Fibroblast of the aortic adventitia (primary cell): ENCODE results near the gene SH3GLB2. TPM values are rescaled to one million over a fixed set of nuclear protein-coding genes. Genes with fewer than 3 reads are reported as not detected.
A peak's percentile ranks its signal among the peaks of the same experiment; 100 is the strongest.

ENCODE experiments used
- DNase-seq: peaks from one replicate; pipeline ENCODE4 v3.0.0-alpha.2; 2010; ENCODE audit warnings: low read depth
- H3K4me3 ChIP-seq: 2 replicates; pipeline ENCODE4 v1.5.1; 2011; ENCODE audit warnings: low read depth, mild to moderate bottlenecking, control low read depth, low read length, moderate library complexity
- total RNA-seq: library from RNA; depleted of rRNA; stranded (reverse); fragments of >200 nt; gene quantifications from 2 replicates; pipeline ENCODE4 v1.2.3, GENCODE V29; 2012; ENCODE audit warnings: low replicate concordance
- TF ChIP-seq, protein P1 (sequence below): IDR thresholded peaks from 2 replicates; pipeline ENCODE4 v1.5.1; 2011; ENCODE audit warnings: mild to moderate bottlenecking, low read length, control low read depth, inconsistent platforms; ENCODE audit not compliant: insufficient read depth

The SH3GLB2 gene
- total RNA-seq, 1 donor, result 41.0 TPM

DNA sequence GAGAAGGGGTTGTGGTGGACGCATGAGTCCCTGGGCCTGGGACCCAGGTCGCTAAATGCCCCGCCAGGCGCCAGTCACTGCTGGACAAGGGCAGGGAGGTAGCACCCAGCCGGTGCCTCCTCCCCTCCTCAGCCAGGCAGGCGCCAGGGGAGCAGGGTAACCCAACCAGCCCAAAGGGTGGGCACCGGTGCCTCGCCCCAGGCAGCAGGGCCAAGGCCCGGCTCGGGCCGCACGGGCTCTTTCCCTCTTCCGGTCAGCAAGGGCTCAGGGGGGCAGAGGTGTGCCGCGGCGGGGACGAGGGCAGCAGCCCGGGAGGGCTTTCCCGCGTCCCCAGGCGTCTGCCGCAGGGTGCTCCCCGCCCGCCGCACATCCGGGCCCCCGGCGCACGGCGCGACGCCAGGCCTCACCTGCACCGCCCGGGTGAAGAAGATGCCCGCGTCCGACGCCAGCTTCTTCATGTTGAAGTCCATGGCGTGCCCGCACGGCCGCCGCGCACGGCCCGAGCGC, 393 bp downstream of the SH3GLB2 start:
- DNase-seq, result no peak
- TF ChIP-seq, protein P1, sequence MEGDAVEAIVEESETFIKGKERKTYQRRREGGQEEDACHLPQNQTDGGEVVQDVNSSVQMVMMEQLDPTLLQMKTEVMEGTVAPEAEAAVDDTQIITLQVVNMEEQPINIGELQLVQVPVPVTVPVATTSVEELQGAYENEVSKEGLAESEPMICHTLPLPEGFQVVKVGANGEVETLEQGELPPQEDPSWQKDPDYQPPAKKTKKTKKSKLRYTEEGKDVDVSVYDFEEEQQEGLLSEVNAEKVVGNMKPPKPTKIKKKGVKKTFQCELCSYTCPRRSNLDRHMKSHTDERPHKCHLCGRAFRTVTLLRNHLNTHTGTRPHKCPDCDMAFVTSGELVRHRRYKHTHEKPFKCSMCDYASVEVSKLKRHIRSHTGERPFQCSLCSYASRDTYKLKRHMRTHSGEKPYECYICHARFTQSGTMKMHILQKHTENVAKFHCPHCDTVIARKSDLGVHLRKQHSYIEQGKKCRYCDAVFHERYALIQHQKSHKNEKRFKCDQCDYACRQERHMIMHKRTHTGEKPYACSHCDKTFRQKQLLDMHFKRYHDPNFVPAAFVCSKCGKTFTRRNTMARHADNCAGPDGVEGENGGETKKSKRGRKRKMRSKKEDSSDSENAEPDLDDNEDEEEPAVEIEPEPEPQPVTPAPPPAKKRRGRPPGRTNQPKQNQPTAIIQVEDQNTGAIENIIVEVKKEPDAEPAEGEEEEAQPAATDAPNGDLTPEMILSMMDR, result no peak
- H3K4me3 ChIP-seq, result peak overlapping the region; percentile 84

DNA sequence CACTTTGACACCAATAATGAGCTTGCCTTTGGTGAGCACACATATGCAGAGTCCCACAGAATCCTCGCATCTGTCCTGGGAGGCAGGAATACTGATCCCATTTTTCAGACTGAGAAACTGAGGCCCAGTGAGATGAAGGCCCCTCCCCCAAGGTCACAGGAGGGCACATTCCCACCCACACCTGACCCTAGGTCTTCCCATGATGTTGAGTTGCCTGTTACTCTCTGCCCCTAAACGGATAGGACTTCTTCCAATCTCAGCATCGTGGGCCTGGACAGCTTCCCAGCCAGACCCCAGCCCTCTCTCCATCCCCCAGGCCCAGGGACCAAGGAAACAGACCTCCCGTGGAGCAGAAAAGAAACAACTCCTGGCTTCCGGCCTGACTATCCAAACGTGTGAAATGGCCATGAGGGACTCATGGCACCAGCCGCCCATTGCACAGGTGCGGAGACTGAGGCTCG, 877 bp downstream of the SH3GLB2 start:
- DNase-seq, result no peak
- TF ChIP-seq, protein P1, result no peak
- H3K4me3 ChIP-seq, result peak overlapping the region; percentile 84

DNA sequence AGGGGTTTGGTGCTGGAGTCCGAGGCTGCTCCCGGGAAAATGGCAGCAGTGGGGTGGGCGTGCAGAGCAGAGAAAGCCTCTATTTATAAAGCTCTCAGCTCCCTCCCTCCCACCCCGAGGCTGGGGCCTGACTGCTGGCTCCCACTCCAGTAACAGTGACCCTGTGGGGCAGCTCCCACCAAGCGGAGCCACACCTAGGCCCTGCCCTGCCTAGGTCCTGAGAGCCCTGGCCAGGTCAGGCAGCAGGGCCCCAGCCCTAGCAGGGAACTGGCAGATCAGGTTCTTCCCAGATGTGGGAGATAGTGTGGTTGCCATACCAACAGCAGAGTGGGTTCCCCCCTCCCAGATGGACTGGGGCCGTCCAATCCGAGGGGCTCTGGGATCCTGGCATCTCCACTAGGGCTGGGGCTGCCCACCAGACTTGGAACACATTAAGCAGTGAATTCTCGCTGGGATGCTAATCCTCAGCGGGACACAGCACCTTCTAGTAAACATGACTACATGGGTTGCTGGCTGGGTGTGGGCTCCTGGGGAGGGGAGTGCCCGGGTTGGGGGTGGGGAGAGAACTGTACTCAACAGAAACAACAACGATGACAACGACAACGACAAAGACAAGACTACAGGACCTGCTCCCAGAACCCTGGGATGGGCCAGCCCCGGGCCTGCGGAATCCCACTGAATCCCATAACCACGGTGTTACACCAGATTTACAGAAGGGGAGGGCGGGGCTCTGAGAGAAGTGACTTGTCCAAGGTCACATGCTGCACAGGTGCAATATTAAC, 1.5 kb downstream of the SH3GLB2 start:
- TF ChIP-seq, protein P1, result no peak

DNA sequence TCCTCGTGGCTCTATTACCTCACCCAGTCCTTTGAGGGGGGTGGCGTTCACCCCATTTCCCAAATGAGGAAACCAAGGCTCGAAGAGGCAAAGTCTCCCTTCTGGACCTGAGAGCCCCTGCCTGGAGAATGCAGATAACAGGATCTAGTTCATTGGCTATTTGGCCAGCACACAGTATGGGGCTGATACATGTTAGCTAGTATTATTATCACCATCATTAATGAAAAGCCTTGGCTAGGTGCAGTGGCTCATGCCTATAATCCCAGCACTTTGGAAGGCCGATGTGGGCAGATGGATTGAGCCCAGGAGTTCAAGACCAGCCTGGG, 4.3 kb downstream of the SH3GLB2 start:
- TF ChIP-seq, protein P1, result no peak
- no peak overlapping the region for H3K4me3 ChIP-seq
- no peak for DNase-seq

More for the DNA sequence above, 1.5 kb downstream of the SH3GLB2 start:
- DNase-seq, result peak; percentile 38
- H3K4me3 ChIP-seq, result peak overlapping the region; percentile 84

DNA sequence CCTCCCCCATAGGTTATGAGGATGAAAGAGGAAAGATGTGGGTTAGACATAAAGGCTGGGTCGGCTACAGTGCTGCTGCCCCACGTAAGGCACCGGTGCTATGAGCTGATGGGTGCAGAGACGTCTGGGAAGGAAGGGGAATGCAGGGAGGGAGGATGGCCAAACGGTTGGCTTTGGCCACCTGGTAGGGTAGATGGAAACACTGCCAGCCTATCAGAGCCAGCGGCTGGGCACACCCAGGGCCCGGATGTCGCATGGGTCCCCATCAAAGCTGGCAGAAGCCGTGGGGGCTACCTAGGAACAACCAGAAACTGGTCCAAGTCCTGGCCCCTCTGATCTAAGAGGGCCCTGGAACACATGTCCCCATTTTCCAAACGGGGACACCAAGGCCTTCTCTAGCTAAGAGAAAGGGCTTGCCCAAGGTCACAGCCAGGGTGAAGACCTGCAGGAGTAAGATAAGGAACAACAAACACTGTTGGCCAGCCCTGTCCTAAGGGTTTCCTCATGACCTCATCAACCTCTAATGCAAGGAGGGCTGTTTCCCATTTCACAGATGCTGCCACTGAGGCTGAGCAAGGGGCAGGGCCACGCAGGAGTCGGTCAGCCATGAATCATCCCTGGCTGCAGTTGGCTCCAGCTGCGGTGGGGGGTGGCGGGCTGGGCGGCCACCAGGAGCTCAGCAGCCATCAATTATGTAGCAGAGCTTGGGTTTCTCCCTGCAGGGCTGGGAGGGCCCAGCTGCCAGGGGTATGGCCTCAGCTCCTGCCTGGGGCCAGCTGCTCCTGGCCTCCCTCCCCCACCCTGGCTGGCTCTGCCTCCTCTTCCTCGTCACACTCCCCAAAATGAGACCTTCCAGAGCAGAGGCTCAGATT, 4.9 kb downstream of the SH3GLB2 start:
- TF ChIP-seq, protein P1, result no peak
- DNase-seq, result peak; percentile 88
- no peak overlapping the region for H3K4me3 ChIP-seq

DNA sequence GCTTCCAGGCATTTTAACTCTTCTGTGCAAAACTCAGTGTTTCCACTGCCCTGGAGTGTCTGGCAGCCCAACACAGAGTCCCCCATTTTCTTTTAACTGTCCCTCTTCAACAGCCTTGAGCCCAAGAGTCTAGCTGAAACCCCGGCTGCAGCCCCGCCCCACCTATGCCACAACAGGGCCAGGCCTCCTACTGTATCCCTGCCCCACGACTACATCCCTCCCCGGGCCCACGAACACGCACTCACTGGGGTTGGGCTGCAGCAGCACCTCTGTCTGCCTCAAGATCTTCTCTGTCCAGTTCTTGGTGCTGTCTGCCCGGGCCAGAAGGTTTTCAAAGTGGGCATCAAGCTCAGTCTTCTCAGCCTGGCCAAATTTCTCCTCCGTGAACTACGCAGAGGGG, 6.1 kb downstream of the SH3GLB2 start:
- TF ChIP-seq, protein P1, result no peak
- DNase-seq, result no peak
- H3K4me3 ChIP-seq, result no peak overlapping the region
